ENCODE data around the gene TMEM81.

TMEM81 gene

DNA sequence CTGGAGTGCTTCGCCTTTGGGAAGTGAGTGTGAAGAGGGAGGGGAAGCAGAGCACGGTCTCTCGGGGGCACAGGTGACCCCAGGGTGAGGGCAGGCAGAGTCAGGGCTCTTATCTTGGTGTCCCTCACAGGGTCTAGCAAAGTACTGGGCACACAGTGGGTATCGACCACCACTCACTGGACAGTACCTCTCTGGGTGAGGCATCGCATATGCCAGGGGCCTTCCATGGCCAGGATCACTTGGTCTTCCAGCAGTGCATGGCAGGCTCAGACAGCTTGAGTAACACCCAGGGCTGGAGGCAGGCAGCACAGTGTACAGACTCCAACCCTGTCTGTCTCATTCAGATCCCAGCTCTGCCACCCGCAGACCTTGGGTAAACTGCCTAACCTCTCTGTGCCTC is 24.6 kb downstream of the TMEM81 start:
- no peak for TF ChIP-seq CEBPB (IDR thresholded peaks at IDR 0.05)
- TF ChIP-seq, protein P1, sequence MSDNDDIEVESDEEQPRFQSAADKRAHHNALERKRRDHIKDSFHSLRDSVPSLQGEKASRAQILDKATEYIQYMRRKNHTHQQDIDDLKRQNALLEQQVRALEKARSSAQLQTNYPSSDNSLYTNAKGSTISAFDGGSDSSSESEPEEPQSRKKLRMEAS (IDR thresholded peaks at IDR 0.05) = no peak
- TF ChIP-seq ZBTB7A (IDR thresholded peaks at IDR 0.05; ENCODE audit: low read depth) = no peak
- TF ChIP-seq EP300 (IDR thresholded peaks at IDR 0.05; ENCODE audit: borderline replicate concordance) = no peak
- no peak for TF ChIP-seq CREB1 (IDR thresholded peaks at IDR 0.05; ENCODE audit: low read depth)
- no peak for TF ChIP-seq EGR1 (IDR thresholded peaks at IDR 0.05)

DNA sequence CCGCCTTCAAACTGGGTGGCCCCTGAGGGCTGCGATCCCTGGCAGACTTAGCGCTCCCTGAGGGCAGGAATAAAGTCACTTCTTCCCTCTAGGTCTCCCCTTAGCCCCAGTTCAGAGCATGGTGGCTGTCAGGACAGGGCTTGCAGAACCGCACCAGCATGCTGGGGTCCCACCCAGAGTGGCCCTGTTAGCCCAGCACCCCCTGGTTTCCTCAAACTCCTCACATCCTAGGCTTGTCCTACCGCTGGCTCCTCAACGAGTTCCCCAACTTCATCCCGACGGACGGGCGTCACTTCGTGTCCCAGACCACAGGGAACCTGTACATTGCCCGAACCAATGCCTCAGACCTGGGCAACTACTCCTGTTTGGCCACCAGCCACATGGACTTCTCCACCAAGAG is 25.4 kb downstream of the TMEM81 start:
- TF ChIP-seq NFIC (IDR thresholded peaks at IDR 0.05) = no peak
- TF ChIP-seq, protein P2, sequence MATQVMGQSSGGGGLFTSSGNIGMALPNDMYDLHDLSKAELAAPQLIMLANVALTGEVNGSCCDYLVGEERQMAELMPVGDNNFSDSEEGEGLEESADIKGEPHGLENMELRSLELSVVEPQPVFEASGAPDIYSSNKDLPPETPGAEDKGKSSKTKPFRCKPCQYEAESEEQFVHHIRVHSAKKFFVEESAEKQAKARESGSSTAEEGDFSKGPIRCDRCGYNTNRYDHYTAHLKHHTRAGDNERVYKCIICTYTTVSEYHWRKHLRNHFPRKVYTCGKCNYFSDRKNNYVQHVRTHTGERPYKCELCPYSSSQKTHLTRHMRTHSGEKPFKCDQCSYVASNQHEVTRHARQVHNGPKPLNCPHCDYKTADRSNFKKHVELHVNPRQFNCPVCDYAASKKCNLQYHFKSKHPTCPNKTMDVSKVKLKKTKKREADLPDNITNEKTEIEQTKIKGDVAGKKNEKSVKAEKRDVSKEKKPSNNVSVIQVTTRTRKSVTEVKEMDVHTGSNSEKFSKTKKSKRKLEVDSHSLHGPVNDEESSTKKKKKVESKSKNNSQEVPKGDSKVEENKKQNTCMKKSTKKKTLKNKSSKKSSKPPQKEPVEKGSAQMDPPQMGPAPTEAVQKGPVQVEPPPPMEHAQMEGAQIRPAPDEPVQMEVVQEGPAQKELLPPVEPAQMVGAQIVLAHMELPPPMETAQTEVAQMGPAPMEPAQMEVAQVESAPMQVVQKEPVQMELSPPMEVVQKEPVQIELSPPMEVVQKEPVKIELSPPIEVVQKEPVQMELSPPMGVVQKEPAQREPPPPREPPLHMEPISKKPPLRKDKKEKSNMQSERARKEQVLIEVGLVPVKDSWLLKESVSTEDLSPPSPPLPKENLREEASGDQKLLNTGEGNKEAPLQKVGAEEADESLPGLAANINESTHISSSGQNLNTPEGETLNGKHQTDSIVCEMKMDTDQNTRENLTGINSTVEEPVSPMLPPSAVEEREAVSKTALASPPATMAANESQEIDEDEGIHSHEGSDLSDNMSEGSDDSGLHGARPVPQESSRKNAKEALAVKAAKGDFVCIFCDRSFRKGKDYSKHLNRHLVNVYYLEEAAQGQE (IDR thresholded peaks at IDR 0.05; ENCODE audit: low read depth) = no peak
- no peak for TF ChIP-seq TAF1 (IDR thresholded peaks at IDR 0.05; ENCODE audit: low read depth)
- TF ChIP-seq ZBTB7A (IDR thresholded peaks at IDR 0.05; ENCODE audit: low read depth) = no peak
- TF ChIP-seq EGR1 (IDR thresholded peaks at IDR 0.05) = no peak
- TF ChIP-seq, protein P3, sequence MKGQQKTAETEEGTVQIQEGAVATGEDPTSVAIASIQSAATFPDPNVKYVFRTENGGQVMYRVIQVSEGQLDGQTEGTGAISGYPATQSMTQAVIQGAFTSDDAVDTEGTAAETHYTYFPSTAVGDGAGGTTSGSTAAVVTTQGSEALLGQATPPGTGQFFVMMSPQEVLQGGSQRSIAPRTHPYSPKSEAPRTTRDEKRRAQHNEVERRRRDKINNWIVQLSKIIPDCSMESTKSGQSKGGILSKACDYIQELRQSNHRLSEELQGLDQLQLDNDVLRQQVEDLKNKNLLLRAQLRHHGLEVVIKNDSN (IDR thresholded peaks at IDR 0.05) = no peak
- TF ChIP-seq TEAD4 (IDR thresholded peaks at IDR 0.05) = no peak
- TF ChIP-seq, protein P1 (IDR thresholded peaks at IDR 0.05) = no peak
- no peak for TF ChIP-seq TCF12 (IDR thresholded peaks at IDR 0.05; ENCODE audit: low read depth)
- no peak for TF ChIP-seq RAD21 (IDR thresholded peaks at IDR 0.05; ENCODE audit: low read depth)
- TF ChIP-seq YY1 (IDR thresholded peaks at IDR 0.05; ENCODE audit: low read depth) = no peak
- no peak for TF ChIP-seq CEBPB (IDR thresholded peaks at IDR 0.05)
- no peak for TF ChIP-seq CREB1 (IDR thresholded peaks at IDR 0.05; ENCODE audit: low read depth)
- no peak for TF ChIP-seq FOXM1 (IDR thresholded peaks at IDR 0.05; ENCODE audit: borderline replicate concordance, low read depth)
- TF ChIP-seq EP300 (IDR thresholded peaks at IDR 0.05; ENCODE audit: borderline replicate concordance) = no peak

DNA sequence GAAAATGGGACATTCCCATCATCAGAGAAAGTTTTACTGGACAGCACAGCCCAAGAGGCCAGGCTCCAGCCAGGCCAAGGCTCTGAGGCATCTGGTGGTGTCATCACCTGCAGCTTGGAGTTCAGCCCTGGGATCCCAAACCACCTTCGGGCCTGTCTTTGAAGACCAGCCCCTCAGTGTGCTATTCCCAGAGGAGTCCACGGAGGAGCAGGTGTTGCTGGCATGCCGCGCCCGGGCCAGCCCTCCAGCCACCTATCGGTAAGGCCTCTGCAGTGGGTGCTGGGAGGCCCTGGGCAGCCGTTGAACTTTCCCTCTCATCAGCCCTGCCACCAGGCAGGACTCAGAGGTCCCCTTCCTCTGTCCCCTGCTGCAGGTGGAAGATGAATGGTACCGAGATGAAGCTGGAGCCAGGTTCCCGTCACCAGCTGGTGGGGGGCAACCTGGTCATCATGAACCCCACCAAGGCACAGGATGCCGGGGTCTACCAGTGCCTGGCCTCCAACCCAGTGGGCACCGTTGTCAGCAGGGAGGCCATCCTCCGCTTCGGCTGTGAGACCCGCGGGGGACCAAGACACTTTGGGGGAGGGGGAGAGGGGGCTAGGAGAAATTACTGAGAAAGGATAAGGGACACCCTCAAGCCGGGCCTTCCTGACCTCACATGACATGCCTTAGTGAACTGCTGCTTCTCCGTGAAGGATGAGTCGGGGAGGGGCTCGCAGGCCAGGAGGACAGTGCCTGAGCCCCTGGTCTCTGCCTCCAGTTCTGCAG is 26.3 kb downstream of the TMEM81 start:
- TF ChIP-seq, protein P3 (IDR thresholded peaks at IDR 0.05) = no peak
- TF ChIP-seq EP300 (IDR thresholded peaks at IDR 0.05; ENCODE audit: borderline replicate concordance) (no peak), CEBPB (IDR thresholded peaks at IDR 0.05) (no peak), TAF1 (IDR thresholded peaks at IDR 0.05; ENCODE audit: low read depth) (no peak), ZBTB7A (IDR thresholded peaks at IDR 0.05; ENCODE audit: low read depth) (no peak), NFIC (IDR thresholded peaks at IDR 0.05) (no peak), EGR1 (IDR thresholded peaks at IDR 0.05) (no peak), TCF12 (IDR thresholded peaks at IDR 0.05; ENCODE audit: low read depth) (no peak), CREB1 (IDR thresholded peaks at IDR 0.05; ENCODE audit: low read depth) (no peak), YY1 (IDR thresholded peaks at IDR 0.05; ENCODE audit: low read depth) (no peak), TEAD4 (IDR thresholded peaks at IDR 0.05) (no peak)
- TF ChIP-seq, protein P2 (IDR thresholded peaks at IDR 0.05; ENCODE audit: low read depth) = no peak
- TF ChIP-seq, protein P1 (IDR thresholded peaks at IDR 0.05) = no peak

DNA sequence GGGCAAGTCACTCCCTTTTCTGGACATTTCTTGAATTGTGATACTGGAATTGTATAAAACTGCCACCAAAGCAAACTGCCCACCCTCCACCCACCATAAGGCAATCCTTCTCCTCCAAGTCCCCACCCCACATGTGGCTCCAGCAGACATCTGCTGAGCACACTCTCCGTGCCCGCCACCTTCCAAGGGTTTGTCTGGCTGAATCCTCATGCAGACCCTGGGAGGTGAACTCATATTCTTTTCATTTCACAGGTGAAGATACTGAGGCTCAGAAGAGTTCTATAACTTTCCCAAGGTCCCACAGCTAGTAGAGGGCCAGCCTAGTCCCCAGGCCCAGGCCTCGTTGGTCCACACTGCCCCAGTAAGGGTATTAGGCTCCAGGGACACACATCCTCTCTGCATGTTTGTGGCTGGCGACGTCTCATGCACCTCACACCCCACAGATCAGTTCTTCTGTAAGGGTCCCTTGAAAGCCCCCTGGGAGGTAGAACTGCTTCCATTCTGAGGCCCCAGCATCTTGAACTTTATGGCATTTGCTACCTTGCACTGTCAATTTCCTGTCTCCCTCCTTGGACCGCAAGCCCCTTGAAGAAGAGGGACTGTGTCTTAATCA is 27.2 kb downstream of the TMEM81 start:
- no peak for TF ChIP-seq NFIC (IDR thresholded peaks at IDR 0.05)
- TF ChIP-seq YY1 (IDR thresholded peaks at IDR 0.05; ENCODE audit: low read depth) = no peak
- TF ChIP-seq, protein P2 (IDR thresholded peaks at IDR 0.05; ENCODE audit: low read depth) = no peak
- TF ChIP-seq ZBTB7A (IDR thresholded peaks at IDR 0.05; ENCODE audit: low read depth) = no peak
- TF ChIP-seq CEBPB (IDR thresholded peaks at IDR 0.05) = no peak
- TF ChIP-seq, protein P3 (IDR thresholded peaks at IDR 0.05) = no peak
- TF ChIP-seq EGR1 (IDR thresholded peaks at IDR 0.05) = no peak
